ENCODE measurements around the gene CAVIN2.

CAVIN2 gene, protein sequence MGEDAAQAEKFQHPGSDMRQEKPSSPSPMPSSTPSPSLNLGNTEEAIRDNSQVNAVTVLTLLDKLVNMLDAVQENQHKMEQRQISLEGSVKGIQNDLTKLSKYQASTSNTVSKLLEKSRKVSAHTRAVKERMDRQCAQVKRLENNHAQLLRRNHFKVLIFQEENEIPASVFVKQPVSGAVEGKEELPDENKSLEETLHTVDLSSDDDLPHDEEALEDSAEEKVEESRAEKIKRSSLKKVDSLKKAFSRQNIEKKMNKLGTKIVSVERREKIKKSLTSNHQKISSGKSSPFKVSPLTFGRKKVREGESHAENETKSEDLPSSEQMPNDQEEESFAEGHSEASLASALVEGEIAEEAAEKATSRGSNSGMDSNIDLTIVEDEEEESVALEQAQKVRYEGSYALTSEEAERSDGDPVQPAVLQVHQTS

DNA sequence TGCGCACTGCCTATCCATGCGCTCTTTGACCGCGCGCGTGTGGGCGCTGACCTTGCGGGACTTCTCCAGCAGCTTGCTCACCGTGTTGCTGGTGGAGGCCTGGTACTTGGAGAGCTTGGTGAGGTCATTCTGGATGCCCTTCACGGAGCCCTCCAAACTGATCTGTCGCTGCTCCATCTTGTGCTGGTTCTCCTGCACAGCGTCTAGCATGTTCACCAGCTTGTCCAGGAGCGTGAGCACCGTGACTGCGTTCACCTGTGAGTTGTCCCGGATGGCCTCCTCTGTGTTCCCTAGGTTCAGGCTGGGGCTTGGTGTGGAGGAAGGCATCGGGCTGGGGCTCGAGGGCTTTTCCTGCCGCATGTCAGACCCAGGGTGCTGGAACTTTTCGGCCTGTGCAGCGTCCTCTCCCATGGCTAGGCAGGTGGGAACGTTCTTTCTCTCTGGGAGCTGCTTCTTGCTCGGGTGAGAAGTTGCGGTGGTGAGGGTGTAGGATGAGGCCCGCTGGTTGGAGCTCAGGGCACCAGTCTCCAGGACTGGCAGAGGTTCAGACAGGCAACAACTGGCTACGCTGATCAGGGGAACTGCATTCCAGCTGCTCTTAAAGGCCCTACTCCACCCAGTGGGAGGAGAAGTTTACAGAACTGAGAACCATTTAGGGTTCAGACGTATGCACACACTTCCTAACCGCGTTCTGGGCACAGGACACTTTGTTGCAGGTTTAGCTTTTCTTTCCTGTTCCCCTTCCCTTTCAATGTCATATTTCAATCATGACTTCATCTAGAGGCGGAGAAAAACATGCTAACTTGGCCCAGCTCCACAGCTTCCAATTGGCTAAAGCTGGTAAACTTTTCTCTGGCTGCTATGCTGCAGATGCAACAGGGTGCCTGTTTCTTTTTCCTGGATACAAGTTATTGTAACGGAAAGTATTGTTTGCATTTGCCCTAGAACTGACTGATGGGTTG is at the start of gene CAVIN2:
TSS of gene CAVIN2 (minus strand) at position 574 of the 962 bp plus-strand sequence. CDS start at position 411, 163 bp downstream.
- DNase-seq, result peak; percentile 40

DNA sequence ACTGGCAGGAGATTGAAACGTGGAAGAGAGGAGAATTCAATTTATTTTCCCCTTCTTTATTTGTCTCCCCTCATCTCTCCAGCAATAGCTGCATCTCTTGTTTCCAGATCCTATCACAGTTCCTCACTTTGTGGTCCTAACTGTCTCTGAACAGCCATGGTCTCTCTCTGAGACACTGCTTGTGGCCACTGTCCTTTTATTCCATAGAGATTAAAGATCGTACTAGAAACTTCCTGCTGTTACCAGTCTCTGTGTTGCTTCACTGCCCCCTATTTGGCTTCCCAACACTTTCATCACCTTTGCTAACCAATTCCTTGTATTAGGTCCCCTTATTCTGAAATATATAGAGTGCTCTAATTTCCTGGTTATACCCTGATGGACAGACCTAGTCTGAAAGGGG is 48.9 kb upstream of the CAVIN2 start:
- DNase-seq, result no peak

DNA sequence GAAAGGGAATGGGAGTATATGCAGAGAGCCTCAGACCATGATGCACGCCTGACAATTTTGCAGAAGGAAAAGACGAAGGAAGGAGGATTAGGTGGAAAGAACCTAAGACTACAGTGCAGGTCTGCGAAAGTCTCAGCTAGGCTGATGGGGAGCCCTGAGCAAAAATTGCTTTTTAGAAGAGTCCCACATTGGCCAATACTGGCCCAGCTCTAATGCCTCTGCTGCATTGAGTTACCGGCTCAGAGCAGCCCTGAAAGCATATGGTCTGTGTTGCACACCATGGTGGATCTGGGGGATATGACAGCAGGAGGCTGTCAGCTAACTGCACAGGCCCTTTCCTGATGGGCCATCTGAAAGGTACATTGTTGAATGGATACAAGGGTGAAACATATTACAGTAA is 48.3 kb upstream of the CAVIN2 start:
- no peak for DNase-seq

DNA sequence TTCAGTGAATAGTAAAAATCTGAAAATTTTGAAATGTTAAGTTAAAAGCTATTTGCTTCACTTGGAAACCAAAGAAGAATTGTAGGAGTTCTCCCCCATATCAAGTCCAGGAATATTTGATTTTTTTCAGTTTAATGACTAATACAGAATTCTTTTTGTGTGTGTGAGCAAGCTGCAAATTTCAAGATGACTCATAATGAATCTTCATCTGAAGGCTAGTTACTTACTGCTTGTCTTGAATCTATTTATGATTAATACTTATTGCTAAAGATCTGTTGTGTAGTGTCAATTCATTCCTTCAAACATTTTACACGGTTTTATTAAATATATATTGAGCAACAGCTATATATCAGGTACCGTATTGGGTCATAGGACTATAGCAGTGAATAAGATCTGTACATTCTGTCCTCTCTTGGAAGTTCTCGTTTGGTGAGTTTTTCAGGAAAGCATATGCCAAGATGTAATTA is 47.8 kb upstream of the CAVIN2 start:
- no peak for DNase-seq

DNA sequence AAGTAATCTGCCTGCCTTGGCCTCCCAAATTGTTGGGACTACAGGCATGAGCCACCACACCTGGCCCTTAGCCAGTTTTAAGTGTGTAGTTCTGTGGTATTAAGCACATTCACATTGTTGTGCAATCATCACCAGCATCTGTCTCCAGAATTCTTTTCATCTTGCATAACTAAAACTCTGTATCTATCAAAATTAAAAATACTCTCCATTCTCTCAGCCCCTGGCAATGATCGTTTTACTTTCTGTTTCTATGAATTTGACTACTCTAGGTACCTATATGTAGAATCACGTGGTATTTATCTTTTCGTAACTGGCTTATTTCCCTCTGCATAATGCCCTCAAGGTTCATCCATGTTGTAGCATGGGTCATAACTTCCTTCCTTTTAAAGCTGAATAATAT is 45.5 kb upstream of the CAVIN2 start:
- DNase-seq, result no peak

DNA sequence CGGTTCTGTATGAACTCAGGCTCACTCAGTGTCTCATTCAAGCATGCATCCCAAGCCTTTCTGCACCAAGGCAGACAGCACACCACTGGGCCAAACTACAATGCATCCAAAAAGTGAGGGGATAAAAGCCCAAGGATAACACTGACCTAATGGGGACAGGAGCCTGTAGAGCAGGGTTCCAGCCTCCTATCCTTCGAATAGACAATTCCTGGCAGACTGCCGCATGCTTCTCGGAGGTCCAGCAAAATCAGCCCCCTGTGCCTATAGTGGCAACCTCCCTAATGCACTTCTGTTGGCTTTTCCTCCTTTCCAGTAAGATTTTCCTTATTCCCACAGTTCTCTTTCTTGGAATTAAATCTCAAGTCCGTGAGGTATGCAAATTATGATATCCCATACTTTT is 44.8 kb upstream of the CAVIN2 start:
- DNase-seq, result no peak

DNA sequence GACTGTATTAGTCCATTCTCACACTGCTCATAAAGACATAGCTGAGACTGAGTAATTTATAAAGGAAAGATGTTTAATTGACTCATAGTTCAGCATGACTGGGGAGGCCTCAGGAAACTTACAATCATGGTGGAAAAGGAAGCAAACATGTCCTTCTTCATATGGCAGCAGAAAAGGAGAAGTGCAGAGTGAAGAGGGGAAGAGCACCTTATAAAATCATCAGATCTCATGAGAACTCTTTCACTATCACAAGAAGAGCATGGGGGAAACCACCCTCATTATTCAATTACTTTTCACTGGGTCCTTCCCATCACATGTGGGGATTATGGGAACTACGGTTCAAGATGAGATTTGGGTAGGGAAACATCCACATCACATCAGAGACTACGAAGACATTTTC is 43.0 kb upstream of the CAVIN2 start:
- no peak for DNase-seq

DNA sequence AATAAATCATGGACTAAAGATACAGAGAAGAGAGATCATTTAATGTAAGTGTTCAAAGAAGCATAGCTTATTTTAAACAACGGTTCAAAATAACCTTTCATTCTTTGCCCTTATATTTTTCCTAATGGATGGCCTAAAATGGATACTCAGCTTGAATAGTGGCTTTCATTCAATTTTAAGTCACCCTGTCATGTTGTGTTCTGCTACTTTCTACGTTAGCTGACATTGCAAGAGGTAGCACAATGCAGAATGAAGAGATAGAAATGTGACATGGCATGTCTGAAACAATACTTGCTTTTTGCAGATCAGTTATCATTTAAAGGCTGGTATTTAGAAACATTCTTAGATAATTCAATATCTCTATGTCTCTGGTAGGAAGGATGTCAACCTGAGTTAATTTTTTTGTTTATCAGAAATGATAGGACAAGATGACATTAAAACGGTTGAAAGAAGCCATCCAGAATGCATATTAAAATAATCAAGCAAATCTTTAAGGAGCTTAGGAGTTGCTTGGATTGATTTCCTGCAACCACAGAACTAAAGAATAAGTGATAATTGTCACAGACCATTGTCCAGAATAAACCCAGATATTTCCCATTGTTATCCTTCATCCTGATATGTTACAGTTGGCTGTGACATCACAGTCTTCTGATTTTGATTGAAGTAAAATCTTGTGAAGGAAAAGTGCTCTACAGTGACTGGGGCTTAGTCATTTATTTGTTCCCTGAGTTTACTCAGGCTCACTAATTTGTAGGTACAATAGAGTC is 41.7 kb upstream of the CAVIN2 start:
- no peak for DNase-seq

DNA sequence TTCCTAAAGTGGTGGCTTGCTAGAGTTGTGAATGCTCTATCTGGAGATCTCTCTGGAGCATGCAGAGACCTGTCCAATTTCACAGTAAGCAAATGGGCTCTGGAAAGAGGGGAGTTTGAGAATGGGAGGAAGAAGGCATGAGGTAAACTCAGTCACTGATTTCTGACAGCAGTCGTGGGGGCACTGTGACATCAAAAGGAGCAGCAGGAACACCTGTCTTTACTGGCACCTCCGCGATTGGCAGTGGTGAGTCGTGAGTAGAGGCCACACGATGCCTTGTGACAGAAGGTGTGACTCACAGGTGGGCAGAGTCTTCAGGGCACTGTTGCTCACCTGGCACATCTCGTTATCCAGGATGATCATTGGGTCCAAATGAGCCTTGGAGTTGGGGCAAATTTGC is 38.8 kb upstream of the CAVIN2 start:
- DNase-seq, result no peak

DNA sequence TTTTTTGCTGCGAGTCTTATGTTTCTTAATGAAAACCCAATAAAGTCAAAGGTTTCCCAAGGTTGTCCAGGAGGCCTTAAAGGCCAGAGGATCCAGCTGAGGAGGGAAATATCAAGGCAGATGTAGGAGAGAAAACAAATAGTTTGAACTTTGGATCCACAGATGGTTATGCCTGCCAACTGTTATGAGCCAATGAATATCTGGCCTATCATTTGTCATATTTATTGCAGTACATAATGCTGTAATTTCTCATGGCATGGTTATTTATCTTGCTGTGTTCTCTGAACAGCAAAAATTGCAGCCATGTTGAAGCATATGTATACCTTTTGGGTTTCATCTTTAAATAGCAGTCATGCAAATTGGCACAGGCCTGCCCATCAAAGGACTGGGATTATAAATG is 38.2 kb upstream of the CAVIN2 start:
- no peak for DNase-seq

DNA sequence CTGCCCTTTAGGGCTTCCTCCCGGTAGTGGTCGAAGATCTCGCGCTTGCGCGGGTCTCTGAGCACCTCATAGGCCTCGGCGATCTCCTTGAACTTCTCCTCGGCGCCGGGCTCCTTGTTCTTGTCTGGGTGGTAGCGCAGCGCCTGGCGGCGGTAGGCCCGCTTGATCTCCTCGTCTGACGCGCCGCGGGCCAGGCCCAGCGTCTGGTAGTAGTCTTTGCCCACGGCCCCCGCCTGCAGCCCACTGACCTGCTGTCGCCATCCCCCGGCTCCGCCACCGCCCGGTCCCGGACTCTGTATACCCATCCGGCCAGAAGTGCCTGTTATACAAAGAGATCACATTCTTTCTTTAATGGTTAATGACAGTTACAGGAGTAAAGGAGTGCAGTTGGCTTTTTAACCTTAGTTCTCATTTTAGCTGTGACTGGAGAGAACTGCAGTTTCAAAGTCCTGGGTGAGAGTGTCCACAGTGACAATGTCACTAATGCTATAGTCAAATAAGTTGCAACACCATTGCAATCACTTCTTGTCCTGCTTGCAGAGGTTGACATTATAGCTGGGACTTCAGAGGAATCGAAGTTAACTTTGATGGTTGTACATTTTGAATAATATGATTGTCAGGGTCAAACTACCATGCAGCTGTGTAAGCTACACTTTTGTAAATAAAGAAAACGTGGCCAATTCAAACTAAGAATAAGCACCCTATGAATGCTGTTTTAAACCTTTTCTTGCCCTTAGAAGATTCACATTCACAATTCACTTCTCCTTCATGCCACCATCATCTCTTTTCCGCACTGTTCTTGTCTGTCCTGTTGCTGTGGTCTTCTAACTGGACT is 35.3 kb upstream of the CAVIN2 start:
- no peak for DNase-seq

DNA sequence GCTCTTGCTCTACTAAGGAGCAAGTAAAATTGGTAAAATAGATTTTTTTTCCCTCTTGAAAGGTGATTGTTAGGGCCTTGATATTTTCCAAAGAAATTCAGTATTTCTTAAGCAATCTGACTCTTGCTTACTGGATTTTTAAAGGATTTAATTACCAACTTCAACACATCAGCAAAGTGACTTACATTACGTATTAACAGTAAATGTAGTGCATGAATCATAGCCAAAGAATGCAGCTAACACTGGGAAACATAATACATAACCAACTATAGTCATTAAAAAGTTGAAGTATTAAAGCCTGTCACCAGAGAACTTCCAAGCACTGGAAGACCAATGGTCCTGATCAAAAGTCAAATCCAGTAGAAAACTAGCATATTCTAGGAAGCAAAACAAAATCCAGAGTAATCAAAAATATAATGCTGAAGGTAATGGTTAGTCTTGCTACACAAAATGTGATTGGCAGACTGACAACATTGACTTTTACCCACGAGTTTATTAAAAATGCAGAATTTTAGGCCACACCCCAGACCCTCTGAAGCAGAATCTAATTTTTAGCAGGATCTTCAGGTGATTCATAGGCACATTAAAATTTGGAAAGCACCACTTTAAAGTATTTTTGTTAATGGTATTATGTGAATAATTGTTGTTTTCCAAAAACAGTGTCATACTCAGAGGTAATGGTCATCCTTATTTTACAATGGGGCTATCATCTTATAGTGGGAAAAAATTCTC is 31.8 kb upstream of the CAVIN2 start:
- no peak for DNase-seq

DNA sequence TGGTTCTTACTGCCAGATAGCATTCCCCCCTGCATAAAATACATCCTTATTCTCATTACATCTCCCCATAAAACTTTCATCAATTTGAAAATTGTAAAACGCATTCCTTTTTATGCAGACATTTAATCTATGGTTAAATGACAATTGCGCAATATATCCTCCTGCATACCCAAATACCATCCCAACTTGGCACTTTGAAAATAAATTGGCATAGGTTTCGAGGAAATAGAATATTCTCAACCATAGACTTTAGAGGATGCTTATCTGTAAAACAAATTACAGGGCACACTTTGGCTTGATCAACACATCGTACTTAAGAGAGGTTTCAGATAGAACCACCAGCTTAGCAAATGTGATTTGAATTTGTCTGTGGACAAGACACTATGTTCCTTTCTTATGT is 31.0 kb upstream of the CAVIN2 start:
- DNase-seq, result no peak

DNA sequence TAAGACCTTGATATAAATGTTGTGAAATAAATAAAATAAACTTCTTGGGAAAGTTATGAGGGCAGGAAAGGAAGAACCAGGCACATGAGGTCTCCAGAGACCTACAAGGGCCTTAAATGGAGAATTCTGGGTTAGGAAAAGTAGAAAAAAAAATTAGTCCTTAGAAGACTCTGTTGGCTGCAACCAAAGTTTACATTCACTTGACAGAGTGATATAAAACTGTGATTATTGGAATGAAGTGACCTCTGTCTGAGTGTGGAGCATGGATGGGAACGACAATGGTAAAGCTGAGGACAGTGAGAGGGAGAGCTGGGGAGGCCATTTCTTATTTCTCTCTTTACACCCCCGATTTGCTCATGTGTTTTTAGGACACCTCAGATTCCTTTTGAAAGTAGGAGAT is 29.0 kb upstream of the CAVIN2 start:
- no peak for DNase-seq

DNA sequence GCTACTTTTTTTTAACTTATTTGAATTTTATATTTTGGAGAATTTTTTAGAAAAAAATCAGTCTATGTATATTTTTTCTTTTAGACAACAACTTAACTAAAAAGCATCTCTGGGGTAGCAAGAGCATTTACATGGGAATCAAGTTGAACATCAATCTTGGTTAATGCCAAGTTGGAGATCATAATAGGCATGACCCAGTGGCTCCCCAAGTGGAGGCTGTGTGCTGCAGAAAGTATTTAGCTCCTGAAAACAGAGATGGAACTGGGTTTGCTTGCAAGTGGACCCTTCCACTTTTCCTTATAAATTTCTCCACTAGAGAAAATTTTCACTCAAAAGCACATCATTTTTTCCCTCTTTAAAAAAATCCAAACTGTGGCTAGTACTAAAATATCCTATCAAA is 23.9 kb upstream of the CAVIN2 start:
- DNase-seq, result no peak

DNA sequence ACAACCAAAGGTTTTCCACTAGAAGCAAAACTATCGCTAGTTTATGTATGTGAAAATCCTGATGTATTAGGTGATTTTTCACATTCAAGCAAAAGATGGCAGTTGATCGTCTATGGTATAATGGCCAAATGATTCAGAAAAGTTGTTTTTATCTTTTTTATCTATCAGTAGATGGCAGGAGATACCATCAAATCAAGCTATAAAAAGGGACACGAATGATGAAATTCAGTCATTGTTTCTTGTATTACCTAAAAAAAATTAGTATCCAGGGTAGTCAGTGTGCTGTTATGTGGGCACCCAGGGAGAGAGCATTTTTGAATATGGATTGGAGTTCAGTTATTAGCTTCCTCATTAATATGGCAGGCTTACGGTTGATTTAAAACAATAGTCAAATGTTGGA is 22.9 kb upstream of the CAVIN2 start:
- no peak for DNase-seq

DNA sequence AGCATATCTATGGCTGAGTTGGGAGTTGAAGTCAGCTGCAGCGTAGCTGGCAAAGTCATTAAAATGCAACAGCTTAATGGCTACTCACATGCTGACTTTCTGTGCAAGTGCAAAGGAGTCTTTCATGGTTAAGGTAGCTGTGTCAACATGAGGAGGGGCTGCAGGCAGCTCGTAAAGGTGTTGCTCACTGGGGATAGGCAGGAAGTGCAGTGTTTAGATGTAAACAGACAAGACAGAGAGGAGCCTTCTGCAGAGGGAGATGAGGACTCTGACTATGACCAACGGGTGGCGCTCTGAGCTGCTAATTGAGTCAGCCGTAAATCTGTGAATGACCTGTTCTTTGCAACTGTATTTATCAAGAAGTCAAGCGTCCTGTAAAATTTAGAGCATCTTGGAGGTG is 22.3 kb upstream of the CAVIN2 start:
- DNase-seq, result no peak

DNA sequence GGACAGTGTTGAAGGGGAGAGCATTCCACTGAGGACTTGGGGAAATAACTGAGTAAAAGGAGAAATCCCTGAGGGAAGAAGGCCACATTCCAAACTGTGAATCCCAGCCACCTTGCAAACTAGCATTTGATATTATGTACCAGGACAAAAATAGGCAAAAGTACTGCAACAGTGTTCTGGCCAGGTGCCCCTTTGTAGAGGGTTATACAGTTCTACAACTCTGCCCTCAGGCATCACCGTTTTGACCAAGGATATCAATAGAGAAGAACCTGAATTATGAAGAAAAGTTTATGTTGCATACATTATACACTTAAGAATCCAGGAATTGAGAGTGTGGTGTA is 20.6 kb upstream of the CAVIN2 start:
- no peak for DNase-seq

DNA sequence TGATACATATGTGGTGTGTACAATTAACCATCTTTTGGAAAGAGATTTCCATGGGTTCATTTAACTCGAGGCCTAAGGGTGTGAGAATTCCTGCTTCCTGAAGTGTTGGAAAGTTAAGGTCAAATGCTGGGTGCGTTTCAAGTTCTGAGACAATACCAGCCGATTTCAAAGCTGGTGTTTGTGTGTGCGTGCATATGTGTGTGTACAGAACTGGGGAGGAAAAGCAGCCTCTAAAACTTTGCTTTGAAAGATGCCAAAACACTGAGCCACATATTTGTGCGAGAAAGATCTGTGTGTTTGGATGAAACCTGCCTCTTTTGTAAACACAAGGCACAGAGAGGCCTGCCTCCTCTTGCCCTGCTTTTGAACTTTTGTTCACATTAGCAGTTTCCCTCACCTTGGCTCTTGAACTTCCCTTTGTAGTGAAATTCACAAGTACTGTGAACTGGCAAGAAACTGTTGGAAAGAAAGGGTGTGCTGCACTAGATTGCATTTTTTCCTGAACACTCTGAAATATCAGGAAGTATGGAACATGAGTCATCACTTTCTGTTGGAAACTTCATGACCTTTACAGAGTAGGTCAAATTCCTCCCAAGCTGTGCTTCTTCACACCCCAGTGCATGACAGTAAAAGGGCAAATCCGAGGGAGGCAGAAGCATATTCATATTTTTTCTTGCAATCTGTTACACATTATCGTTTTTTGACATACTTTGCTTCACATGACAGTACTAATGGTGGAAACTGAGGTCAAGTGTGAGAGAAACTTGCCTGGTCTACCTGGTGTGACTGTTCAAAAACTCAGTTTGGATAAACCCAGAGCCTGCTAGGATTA is 20.0 kb upstream of the CAVIN2 start:
- DNase-seq, result no peak

DNA sequence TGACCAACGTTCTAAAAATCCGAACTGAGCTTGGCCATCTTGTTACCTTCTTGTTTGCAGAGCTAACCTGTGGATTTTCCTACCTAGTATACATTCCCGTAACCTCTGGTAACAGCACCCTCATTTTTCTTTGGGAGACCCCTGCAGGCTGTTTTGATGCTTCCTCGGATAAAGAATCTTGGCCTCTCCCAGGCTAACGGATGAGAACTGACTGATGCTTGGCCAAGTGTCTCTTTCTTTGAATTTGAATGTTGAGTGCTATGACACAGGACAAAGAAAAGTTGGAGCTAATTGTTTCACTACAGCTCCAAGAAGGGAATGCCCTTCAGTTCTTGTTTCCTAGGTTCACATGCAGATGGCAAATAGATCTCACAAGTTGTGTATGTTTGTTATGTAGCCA is 19.3 kb upstream of the CAVIN2 start:
- no peak for DNase-seq

All from NCI-H2029 (cell line).